GM23338 (cell line): ENCODE data around the gene SRPK1. TPM values are rescaled to one million over a fixed set of nuclear protein-coding genes. Genes with fewer than 3 reads are reported as not detected.

ENCODE experiments used
- ATAC-seq: fragments of 200-7000 bp; cut with Tn5 transposase; 3 replicates; pipeline ENCODE4 v1.9.1; 2020
- DNase-seq: peaks from one replicate; pipeline ENCODE4 v3.0.0-alpha.2; 2015; ENCODE audit warnings: low spot score
- H2AFZ ChIP-seq: fragments of 200-600 bp; sonication (generic); 2 replicates; pipeline ENCODE4 v1.8.0; 2016; ENCODE audit warnings: antibody characterized with exemption, mild to moderate bottlenecking, moderate library complexity
- H3F3A ChIP-seq: fragments of 200-600 bp; sonication (generic); replicated peaks from 2 replicates; pipeline ENCODE4 v1.8.0; 2017; ENCODE audit warnings: antibody characterized with exemption, mixed run types, low read depth
- H3K27ac ChIP-seq: fragments of 200-600 bp; sonication (generic); 2 replicates; pipeline ENCODE4 v1.6.1; 2016; ENCODE audit warnings: low read depth
- H3K27me3 ChIP-seq: fragments of 200-600 bp; sonication (generic); 2 replicates; pipeline ENCODE4 v1.8.0; 2016; ENCODE audit warnings: mild to moderate bottlenecking, mixed run types, moderate library complexity; ENCODE audit not compliant: insufficient read depth
- H3K36me3 ChIP-seq: fragments of 200-600 bp; sonication (generic); 2 replicates; pipeline ENCODE4 v1.8.0; 2016; ENCODE audit warnings: mild to moderate bottlenecking; ENCODE audit not compliant: insufficient read depth
- H3K4me1 ChIP-seq: fragments of 200-600 bp; sonication (generic); 2 replicates; pipeline ENCODE4 v1.8.0; 2016; ENCODE audit warnings: mild to moderate bottlenecking, moderate library complexity; ENCODE audit not compliant: insufficient read depth
- H3K4me2 ChIP-seq: fragments of 200-600 bp; sonication (generic); 2 replicates; pipeline ENCODE4 v1.7.1; 2017; ENCODE audit warnings: mixed run types
- H3K4me3 ChIP-seq: fragments of 200-600 bp; sonication (generic); 2 replicates; pipeline ENCODE4 v1.6.1; 2016; ENCODE audit warnings: mixed run types
- H3K79me2 ChIP-seq: fragments of 200-600 bp; sonication (generic); replicated peaks from 2 replicates; pipeline ENCODE4 v1.8.0; 2017; ENCODE audit warnings: mild to moderate bottlenecking; ENCODE audit not compliant: insufficient read depth
- H3K9me2 ChIP-seq: fragments of 200-600 bp; sonication (generic); 2 replicates; pipeline ENCODE4 v1.8.0; 2017; ENCODE audit not compliant: insufficient read depth
- H4K20me1 ChIP-seq: fragments of 200-600 bp; sonication (generic); replicated peaks from 2 replicates; pipeline ENCODE4 v1.8.0; 2017; ENCODE audit warnings: mild to moderate bottlenecking; ENCODE audit not compliant: insufficient read depth
- H3K27ac Mint-ChIP-seq: 2 replicates; pipeline ENCODE4 v1.8.0; 2020; ENCODE audit warnings: inconsistent platforms, mild to moderate bottlenecking, moderate library complexity, mixed read lengths
- H3K27me3 Mint-ChIP-seq: 3 replicates; pipeline ENCODE4 v1.8.0; 2022; ENCODE audit warnings: low read depth, mild to moderate bottlenecking, moderate library complexity, mixed read lengths, inconsistent platforms; ENCODE audit not compliant: insufficient read depth, poor library complexity
- H3K36me3 Mint-ChIP-seq: 3 replicates; pipeline ENCODE4 v1.8.0; 2021; ENCODE audit warnings: low read depth, mild to moderate bottlenecking, inconsistent platforms, moderate library complexity, mixed read lengths
- H3K4me1 Mint-ChIP-seq: 3 replicates; pipeline ENCODE4 v1.8.0; 2020; ENCODE audit warnings: mild to moderate bottlenecking, inconsistent platforms, mixed read lengths
- H3K4me3 Mint-ChIP-seq: 3 replicates; pipeline ENCODE4 v1.8.0; 2021; ENCODE audit warnings: moderate library complexity, mild to moderate bottlenecking, inconsistent platforms, mixed read lengths
- H3K9me3 Mint-ChIP-seq: 3 replicates; pipeline ENCODE4 v1.8.0; 2020; ENCODE audit warnings: moderate library complexity, mild to moderate bottlenecking, inconsistent platforms, mixed read lengths
- CREB1 ChIP-seq: fragments of 250-450 bp; sonication (Bioruptor Pico); IDR thresholded peaks from 2 replicates; pipeline ENCODE4 v1.5.0; 2020; ENCODE audit warnings: low read depth, mild to moderate bottlenecking, moderate library complexity
- CTCF ChIP-seq, 2 experiments: fragments of 200-600 bp in 1 of 2; sonication (generic) in 1 of 2; conservative IDR thresholded peaks; 2 replicates each; pipeline versions ENCODE4 v1.5.1 to v1.6.1; 2016 to 2017; ENCODE audit warnings: antibody characterized with exemption in 2 of 2, low read depth in 2 of 2, mild to moderate bottlenecking in 2 of 2, moderate library complexity in 1 of 2
- EZH2 ChIP-seq: fragments of 200-600 bp; sonication (generic); IDR thresholded peaks from one replicate; pipeline ENCODE4 v1.8.0; 2017; ENCODE audit warnings: antibody characterized with exemption, mild to moderate bottlenecking, low read depth; ENCODE audit not compliant: unreplicated experiment
- ZNF462 ChIP-seq: fragments of 250-450 bp; sonication (Bioruptor Pico); IDR thresholded peaks from 2 replicates; pipeline ENCODE4 v1.5.0; 2020; ENCODE audit warnings: mild to moderate bottlenecking, moderate library complexity
- polyA plus RNA-seq: library from polyadenylated mRNA; unstranded; fragments of >200 nt; fragmentation: Nextera tagmentation; extraction: Ambion mirVana; gene quantifications from 2 replicates; pipeline ENCODE4 v1.2.1, GENCODE V29; 2016
- total RNA-seq: library from RNA; depleted of rRNA; stranded (reverse); fragments of >200 nt; shearing (Covaris generic); gene quantifications from 2 replicates; pipeline ENCODE4 v1.2.3, GENCODE V29; 2014

SRPK1 gene
- total and polyA plus RNA-seq, 2 experiments from 2014 or later: 175 to 202 TPM

GRCh38 chr6:35916056-35916455 is 4.8 kb downstream of the SRPK1 start (continued):
- TF ChIP-seq CTCF (conservative IDR thresholded peaks at IDR 0.05; ENCODE audit: low read depth in 2 of 2) (no peak), CREB1 (CRISPR knock-in tag) (no peak), EZH2 (no peak)

GRCh38 chr6:35914536-35914935 is 6.4 kb downstream of the SRPK1 start:
- Histone ChIP-seq H3K27ac (no peak overlapping the region), H3K36me3 (peaks cover 37% of the 10 kb centered on the region), H3K9me2 (0 out of 2 replicates have a peak, but pooled peaks cover 3% of the 10 kb centered on the region), H3F3A (no peaks in the 10 kb centered on the region), H2AFZ (no peak overlapping the region), H3K79me2 (peaks cover 100% of the 10 kb centered on the region), H3K4me1 (peaks cover 13% of the 10 kb centered on the region), H3K27me3 (no peaks in the 10 kb centered on the region), H3K4me2 (no peak overlapping the region), H3K4me3 (no peak overlapping the region), H4K20me1 (peaks cover 53% of the 10 kb centered on the region)
- Mint-ChIP-seq H3K27ac (no peak overlapping the region; the same call in 1 of the 2 replicates), H3K4me3 (no peak overlapping the region), H3K36me3 (peaks cover 88% of the 10 kb centered on the region), H3K9me3 (peaks cover 29% of the 10 kb centered on the region), H3K4me1 (peaks cover 14% of the 10 kb centered on the region), H3K27me3 (peaks cover 5% of the 10 kb centered on the region)
- TF ChIP-seq ZNF462 (CRISPR knock-in tag) (no peak), EZH2 (no peak)
- ATAC-seq: no peak
- DNase-seq: no peak
